HG03159 (cell line): ENCODE measurements around the gene LYRM2.

Experiments used
- ATAC-seq: cut with Tn5 transposase; IDR thresholded peaks from one replicate; pipeline ENCODE4 v1.9.1; 2021; ENCODE audit warnings: mild to moderate bottlenecking, moderate library complexity; ENCODE audit not compliant: unreplicated experiment

LYRM2 gene

GRCh38 chr6:89596484-89596883 lies 42.1 kb downstream of the LYRM2 start:
- ATAC-seq, result no peak

GRCh38 chr6:89596056-89596455 lies 42.5 kb downstream of the LYRM2 start:
- ATAC-seq, result peak; percentile 96

- no peak for ATAC-seq
These were observed 46.8 kb downstream of the LYRM2 start for GRCh38 chr6:89591745-89592144.

GRCh38 chr6:89590133-89590532 lies 48.4 kb downstream of the LYRM2 start:
- ATAC-seq, result no peak

- no peak for ATAC-seq
These were observed 49.1 kb downstream of the LYRM2 start for GRCh38 chr6:89589297-89590025.

GRCh38 chr6:89585154-89585553 lies 53.4 kb downstream of the LYRM2 start:
- ATAC-seq, result no peak

- ATAC-seq, result no peak
These were observed 54.0 kb downstream of the LYRM2 start for GRCh38 chr6:89584539-89584938.

- no peak for ATAC-seq
These were observed 55.0 kb downstream of the LYRM2 start for GRCh38 chr6:89583559-89583958.

GRCh38 chr6:89582669-89583325 lies 55.8 kb downstream of the LYRM2 start:
- no peak for ATAC-seq

GRCh38 chr6:89581689-89582088 lies 56.9 kb downstream of the LYRM2 start:
- ATAC-seq, result no peak

GRCh38 chr6:89580997-89581666 lies 57.4 kb downstream of the LYRM2 start:
- no peak for ATAC-seq

- ATAC-seq, result no peak
These were observed 63.0 kb downstream of the LYRM2 start for GRCh38 chr6:89575562-89575960.

GRCh38 chr6:89574910-89575561 lies 63.5 kb downstream of the LYRM2 start:
- ATAC-seq, result no peak

GRCh38 chr6:89567630-89568390 lies 70.7 kb downstream of the LYRM2 start:
- no peak for ATAC-seq

GRCh38 chr6:89566930-89567629 lies 71.5 kb downstream of the LYRM2 start:
- no peak for ATAC-seq

GRCh38 chr6:89566008-89566800 lies 72.3 kb downstream of the LYRM2 start:
- ATAC-seq, result no peak

GRCh38 chr6:89564752-89565427 lies 73.7 kb downstream of the LYRM2 start:
- ATAC-seq, result no peak

- ATAC-seq, result no peak
These were observed 74.7 kb downstream of the LYRM2 start for GRCh38 chr6:89563866-89564265.
